Measurements from ENCODE around the gene CLEC2D. TPM values are rescaled to one million over a fixed set of nuclear protein-coding genes. Genes with fewer than 3 reads are reported as not detected.

Gene CLEC2D
- total RNA-seq, 1 experiment from 2014 or later: 1.9 TPM

- BruUV-seq (replicated peaks): no TSS peak
- Histone ChIP-seq H3K9me3 (ENCODE audit: control insufficient read depth in 1 of 2, insufficient read depth in 1 of 2, low read depth in 1 of 2, low read length in 2 of 2) (no peaks in the 10 kb centered on the region), H2AFZ (ENCODE audit: low read depth, low read length, poor library complexity, severe bottlenecking) (no peak overlapping the region), H3K4me1 (ENCODE audit: control insufficient read depth in 1 of 2, insufficient read depth in 2 of 2, low read length in 2 of 2) (no peaks in the 10 kb centered on the region), H3K4me2 (ENCODE audit: low read length) (no peak overlapping the region), H3K4me3 (replicated peaks in 1 of 2; ENCODE audit: low read depth in 1 of 2, low read length in 2 of 2) (no peak overlapping the region), H3K36me3 (ENCODE audit: control insufficient read depth in 1 of 2, insufficient read depth in 2 of 2, low read length in 2 of 2) (no peaks in the 10 kb centered on the region), H4K20me1 (ENCODE audit: insufficient read depth) (no peaks in the 10 kb centered on the region), H3K27me3 (ENCODE audit: insufficient read depth, low read length) (no peaks in the 10 kb centered on the region), H3K9me2 (ENCODE audit: insufficient read depth) (no peaks in the 10 kb centered on the region), H3K9ac (ENCODE audit: low read length) (no peak overlapping the region), H3K79me2 (ENCODE audit: insufficient read depth, low read length) (no peaks in the 10 kb centered on the region), H3K27ac (ENCODE audit: low read depth, low read length) (no peak overlapping the region)
- RAD21 ChIA-PET (ENCODE audit: low non-redundant PET in 1 of 2, low total read pairs in 2 of 2, uncharacterized antibody in 2 of 2, unreplicated experiment in 2 of 2): no interaction called here
- CTCF ChIA-PET: no interaction called here
- DNase-seq (ENCODE audit: low read depth, low spot score) (no peak), ATAC-seq (no peak)
- POLR2A ChIA-PET: no interaction called here
- no peak for TF ChIP-seq CTCF (IDR thresholded peaks at IDR 0.05 in 2 of 3, conservative IDR thresholded peaks at IDR 0.05 in 1 of 3; ENCODE audit: borderline replicate concordance in 1 of 3, insufficient read depth in 1 of 3, low read depth in 2 of 3, low read length in 2 of 3)
- no peak for TF ChIP-seq EGR1 (IDR thresholded peaks at IDR 0.05; ENCODE audit: low read depth)
- no peak for TF ChIP-seq EZH2phosphoT487 (IDR thresholded peaks at IDR 0.05; ENCODE audit: borderline replicate concordance)
- no peak for TF ChIP-seq ZFX (IDR thresholded peaks at IDR 0.05)
- no peak for TF ChIP-seq ELF1 (IDR thresholded peaks at IDR 0.05; ENCODE audit: borderline replicate concordance, low read depth)
- TF ChIP-seq JUND (IDR thresholded peaks at IDR 0.05): no peak
- no peak for TF ChIP-seq EZH2 (IDR thresholded peaks at IDR 0.05)
- no peak for TF ChIP-seq POLR2A (IDR thresholded peaks at IDR 0.05; ENCODE audit: borderline replicate concordance, extremely low read depth, insufficient read depth, insufficient read length)
- no peak for TF ChIP-seq CBX3 (IDR thresholded peaks at IDR 0.05; ENCODE audit: low read depth)
- TF ChIP-seq CEBPB (IDR thresholded peaks at IDR 0.05; ENCODE audit: low read depth): no peak
- TF ChIP-seq ATF3 (IDR thresholded peaks at IDR 0.05): no peak
- intact Hi-C loops (cut with micrococcal nuclease): no loop called here
Measured at GRCh38 chr12:9706086-9706685, 36.7 kb downstream of the CLEC2D start.
